GM20000 (cell line): ENCODE measurements around the gene PGLYRP1.

Experiments used
- DNase-seq: peaks from one replicate; pipeline ENCODE4 v3.0.0; 2012; ENCODE audit warnings: low spot score
- TF ChIP-seq, protein P1 (sequence below): IDR thresholded peaks from 2 replicates; pipeline ENCODE4 v1.5.1; 2012; ENCODE audit warnings: mild to moderate bottlenecking, control low read depth; ENCODE audit errors: extremely low read depth, missing control alignments

The PGLYRP1 gene

DNA sequence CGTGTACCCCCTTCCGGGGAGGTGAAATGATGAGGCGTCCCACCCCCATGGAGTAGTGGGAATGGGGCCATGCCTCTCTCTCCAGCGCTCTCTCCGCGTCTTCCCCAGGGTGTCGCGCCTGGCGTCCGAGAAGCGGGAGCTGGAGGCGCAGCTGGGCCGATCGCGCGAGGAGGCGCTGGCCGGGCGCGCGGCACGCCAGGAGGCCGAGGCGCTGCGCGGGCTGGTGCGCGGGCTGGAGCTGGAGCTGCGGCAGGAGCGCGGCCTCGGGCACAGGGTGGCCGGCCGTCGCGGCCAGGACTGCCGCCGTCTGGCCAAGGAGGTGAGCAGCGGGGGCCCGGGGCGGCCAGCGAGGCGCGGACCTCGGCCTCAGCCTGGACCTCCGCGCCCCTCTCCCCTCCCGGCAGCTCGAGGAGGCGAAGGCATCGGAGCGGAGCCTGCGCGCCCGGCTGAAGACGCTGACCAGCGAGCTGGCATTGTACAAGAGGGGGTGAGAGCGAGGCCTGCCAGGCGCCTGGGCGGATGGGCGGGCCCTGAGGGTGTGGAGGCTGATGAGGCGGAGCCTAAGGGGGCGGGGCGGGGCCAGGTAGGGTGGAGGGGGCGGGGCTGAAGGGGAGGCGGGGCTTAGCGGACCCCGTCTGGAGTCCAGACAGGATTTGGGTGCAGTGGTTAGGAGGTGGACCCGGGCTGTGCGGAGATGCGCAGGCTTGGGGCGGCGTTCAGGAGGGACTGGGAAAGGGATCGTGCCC, 7.7 kb downstream of the PGLYRP1 start:
- TF ChIP-seq, protein P1, sequence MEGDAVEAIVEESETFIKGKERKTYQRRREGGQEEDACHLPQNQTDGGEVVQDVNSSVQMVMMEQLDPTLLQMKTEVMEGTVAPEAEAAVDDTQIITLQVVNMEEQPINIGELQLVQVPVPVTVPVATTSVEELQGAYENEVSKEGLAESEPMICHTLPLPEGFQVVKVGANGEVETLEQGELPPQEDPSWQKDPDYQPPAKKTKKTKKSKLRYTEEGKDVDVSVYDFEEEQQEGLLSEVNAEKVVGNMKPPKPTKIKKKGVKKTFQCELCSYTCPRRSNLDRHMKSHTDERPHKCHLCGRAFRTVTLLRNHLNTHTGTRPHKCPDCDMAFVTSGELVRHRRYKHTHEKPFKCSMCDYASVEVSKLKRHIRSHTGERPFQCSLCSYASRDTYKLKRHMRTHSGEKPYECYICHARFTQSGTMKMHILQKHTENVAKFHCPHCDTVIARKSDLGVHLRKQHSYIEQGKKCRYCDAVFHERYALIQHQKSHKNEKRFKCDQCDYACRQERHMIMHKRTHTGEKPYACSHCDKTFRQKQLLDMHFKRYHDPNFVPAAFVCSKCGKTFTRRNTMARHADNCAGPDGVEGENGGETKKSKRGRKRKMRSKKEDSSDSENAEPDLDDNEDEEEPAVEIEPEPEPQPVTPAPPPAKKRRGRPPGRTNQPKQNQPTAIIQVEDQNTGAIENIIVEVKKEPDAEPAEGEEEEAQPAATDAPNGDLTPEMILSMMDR = no peak
- peak; percentile 87 for DNase-seq

- TF ChIP-seq, protein P1 = no peak
- DNase-seq = no peak
Observed at GRCh38 chr19:46014534-46014933, 8.3 kb downstream of the PGLYRP1 start.

DNA sequence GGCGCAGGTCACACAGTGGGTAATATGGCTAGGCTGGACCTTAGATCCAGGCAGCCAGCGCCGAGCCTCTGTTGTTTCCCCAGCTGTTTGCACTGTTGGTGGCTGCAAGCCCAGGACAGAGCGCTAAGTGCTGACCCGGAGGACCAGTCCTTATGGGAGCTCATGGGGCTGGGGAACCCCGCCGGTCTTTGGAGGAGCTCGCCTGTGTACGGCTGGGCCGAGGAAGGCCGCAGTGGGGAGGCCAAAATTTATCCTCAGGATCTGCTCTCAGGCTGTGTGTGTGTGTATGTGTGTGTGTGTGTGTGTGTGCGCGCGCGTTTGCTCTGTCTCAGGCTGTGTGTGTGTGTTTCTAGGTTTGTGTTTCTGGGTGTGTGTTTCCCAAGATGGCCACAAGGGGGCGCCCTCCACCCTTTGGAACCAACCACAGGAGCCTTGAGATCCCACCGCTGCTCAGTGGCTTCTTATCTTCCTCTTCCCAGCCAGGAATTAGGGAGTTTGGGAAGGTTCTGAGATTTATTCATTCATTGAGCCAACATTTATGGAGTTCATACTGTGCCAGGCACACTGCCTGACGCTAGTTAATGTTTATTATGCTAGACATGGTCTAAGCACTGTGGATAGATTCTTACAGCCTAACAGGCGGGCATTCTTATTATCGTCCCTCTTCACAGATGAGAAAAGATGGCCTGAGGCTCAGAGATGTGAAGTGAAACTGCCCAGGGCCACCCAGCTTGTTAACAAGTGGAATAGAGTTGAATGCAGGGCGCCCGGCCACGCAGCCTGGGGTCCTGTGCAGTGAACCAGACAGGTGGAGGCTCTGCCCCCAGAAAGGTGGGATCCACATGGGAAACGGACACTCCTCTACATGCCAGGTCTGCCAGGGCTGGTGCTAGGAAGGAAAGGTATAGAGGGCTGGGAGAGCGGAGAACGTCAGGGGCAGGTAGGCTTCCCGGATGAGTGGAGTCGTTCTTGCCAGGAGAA, 13.0 kb downstream of the PGLYRP1 start:
- peak; percentile 76 for DNase-seq
- TF ChIP-seq, protein P1 = peak; percentile 32

DNA sequence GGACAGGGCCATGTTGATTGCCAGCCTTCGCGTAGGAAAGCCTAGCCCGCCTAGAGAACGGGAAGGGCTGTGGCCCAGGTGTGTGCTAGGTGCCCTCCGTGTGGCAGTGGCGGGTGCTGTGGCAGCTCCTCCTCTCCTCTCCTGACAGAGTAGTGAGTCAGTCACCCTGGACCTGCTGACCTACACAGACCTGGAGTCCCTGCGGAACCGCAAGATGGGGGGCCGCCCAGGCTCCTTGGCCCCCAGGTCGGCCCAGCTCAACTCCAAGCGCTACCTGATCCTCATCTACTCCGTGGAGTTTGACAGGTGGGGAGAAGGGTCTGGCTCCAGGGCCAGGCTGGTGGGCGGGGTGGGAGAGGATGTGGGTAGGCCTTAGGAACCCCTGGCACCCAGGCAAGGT, 16.4 kb downstream of the PGLYRP1 start:
- TF ChIP-seq, protein P1 = no peak
- no peak for DNase-seq

DNA sequence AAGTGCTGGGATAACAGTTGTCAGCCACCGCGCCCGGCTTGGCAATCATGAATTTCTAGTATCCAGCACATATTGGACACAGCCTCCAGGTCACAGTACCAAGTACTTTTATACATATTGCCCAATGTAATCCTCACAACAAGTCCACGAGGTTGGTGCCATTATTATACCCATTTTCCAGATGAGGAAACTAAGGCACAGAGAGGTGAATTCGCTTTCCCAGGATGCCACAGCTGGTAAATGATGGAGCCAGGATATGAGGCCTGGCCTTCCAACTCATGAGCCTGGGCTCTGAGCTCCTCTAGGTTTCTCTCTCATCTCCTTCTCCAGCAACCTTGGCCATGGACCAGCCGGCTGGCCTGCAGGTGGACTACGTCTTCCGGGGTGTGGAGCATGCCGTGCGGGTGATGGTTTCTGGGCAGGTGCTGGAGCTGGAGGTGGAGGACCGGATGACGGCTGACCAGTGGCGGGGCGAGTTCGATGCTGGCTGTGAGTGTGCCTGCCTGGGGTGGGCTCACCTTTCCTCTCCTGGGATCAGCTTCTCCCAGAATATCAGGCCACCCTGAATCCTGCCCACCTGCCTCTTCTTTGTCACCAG, 20.1 kb downstream of the PGLYRP1 start:
- no peak for DNase-seq
- TF ChIP-seq, protein P1 = no peak

DNA sequence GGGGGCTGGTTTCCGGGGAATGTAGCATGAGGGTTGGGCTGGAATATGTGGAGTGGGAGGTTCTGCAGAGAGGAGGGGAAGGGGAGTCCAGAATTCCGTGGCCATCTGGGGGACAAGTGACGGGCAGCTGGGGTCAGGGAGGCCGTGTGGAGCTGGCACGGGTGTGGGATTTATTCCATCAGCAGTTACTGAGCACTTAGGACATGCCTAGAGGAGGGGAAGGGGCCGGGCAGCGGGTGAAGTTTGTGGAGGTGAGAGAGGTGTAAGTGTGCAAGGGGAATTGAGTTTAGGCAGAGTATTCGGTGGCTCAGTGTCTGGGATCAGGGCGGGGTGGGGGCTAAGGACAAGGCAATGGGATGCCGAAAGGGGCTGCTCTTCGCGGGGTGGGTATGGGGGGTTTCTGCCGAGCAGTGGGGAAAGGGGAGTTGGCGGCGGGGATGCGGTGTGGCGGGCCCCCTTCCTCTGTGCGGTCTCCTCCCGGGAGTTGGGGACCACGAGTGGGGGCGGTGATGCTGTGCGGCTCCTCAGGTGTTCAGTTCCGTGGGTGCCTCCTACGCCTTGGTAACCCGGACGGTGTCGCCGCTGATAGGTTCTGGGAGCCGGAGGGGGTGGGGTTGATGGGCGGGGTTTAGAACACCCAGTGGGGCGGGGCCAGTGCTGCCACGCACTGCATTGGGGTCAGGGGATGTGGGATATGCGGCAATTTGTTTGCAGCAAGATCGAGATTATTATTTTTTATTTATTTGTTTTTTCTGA, 22.2 kb downstream of the PGLYRP1 start:
- TF ChIP-seq, protein P1 = no peak
- DNase-seq = peak; percentile 82
